ENCODE data around the gene APP.

Gene APP

DNA sequence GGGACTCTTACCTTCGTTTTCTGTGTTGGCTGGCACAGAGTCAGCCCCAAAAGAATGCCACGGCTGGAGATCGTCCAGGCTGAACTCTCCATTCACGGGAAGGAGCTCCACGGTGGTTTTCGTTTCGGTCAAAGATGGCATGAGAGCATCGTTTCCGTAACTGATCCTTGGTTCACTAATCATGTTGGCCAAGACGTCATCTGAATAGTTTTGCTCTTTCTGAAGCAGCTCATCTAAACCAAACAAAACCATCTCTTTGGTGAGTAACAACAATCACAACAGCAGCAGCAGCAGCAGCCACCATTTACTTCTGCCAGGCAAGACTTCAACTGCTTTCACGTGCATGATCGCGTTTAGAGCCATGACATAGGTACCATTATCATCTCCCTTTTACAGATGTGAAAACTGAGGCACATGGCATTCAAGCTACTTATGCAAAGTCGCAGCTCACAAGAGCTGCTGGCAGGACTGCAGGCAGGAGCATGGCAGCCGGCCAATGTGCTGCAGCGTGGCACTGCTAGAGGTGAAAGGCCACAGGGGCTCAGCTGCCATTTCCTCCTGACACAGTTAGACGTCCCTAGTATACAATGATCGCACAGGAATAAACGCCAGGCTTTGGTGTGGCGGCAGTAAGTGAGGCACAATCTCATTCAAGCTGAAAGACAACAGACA lies 258.7 kb downstream of the APP start:
- DNase-seq (ENCODE audit: low spot score), result no peak
- no peak for TF ChIP-seq CTCF (conservative IDR thresholded peaks at IDR 0.05; ENCODE audit: low read depth)
- ChIA-PET CTCF (interaction anchor here (0.6 kb wide), 1 partner anchor 170 kb away, joined by 4 read pairs; no protein-coding TSS in a partner anchor), POLR2A (ENCODE audit: low non-redundant PET) (no interaction called here)
- H3K27ac ChIP-seq, result no peak overlapping the region

DNA sequence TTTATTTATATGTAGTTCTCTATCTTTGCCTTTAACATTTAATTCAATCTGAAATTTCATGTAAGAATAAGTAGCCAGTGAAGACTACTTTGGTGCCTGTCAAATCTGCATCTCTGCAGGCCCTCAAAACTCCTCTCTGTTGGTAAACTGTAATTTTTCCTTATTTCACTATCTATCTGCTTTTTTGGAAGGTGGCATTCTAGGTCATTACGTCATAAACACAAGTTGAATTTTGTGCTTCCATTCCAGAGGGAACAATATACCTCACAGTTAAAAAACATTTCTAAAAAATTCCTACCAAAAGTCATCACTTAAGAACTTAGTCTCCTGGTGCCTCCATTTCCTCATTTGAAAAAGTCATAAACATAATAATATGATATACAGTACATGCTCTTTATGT lies 259.8 kb downstream of the APP start:
- TF ChIP-seq CTCF (conservative IDR thresholded peaks at IDR 0.05; ENCODE audit: low read depth), result no peak
- DNase-seq (ENCODE audit: low spot score), result no peak
- no peak overlapping the region for H3K27ac ChIP-seq
- CTCF ChIA-PET, result no interaction called here
- POLR2A ChIA-PET (ENCODE audit: low non-redundant PET), result no interaction called here

DNA sequence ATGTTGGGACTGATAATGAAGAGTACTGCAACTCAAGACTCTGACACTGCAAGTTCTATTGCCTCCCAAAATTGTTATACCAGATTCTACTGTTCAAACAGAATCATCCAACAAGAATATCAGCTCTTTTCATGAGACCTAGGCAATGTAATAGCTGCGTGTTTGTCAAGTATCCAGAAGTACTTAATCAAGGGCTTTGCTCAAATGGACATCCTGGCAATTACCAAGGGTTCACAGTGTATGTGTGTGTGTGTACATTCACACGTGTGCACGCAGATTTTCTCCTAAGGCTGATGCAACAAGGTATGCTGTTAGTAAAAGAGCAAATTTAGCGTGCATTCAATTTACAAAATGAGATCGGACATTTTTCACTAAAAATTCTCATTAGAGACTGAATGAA lies 261.2 kb downstream of the APP start:
- ChIA-PET CTCF (no interaction called here), POLR2A (ENCODE audit: low non-redundant PET) (no interaction called here)
- no peak overlapping the region for H3K27ac ChIP-seq
- DNase-seq (ENCODE audit: low spot score), result no peak
- no peak for TF ChIP-seq CTCF (conservative IDR thresholded peaks at IDR 0.05; ENCODE audit: low read depth)

GRCh38 chr21:25908495-25908894 lies 262.1 kb downstream of the APP start:
- ChIA-PET CTCF (no interaction called here), POLR2A (ENCODE audit: low non-redundant PET) (no interaction called here)
- no peak for TF ChIP-seq CTCF (conservative IDR thresholded peaks at IDR 0.05; ENCODE audit: low read depth)
- H3K27ac ChIP-seq, result no peak overlapping the region
- no peak for DNase-seq (ENCODE audit: low spot score)

GRCh38 chr21:25907573-25908275 lies 262.8 kb downstream of the APP start:
- TF ChIP-seq CTCF (conservative IDR thresholded peaks at IDR 0.05; ENCODE audit: low read depth), result no peak
- POLR2A ChIA-PET (ENCODE audit: low non-redundant PET), result no interaction called here
- no peak for DNase-seq (ENCODE audit: low spot score)
- CTCF ChIA-PET, result interaction anchor here (0.6 kb wide), 1 partner anchor 928 kb away, joined by 3 read pairs; no protein-coding TSS in a partner anchor
- no peak overlapping the region for H3K27ac ChIP-seq

- ChIA-PET POLR2A (ENCODE audit: low non-redundant PET) (no interaction called here), CTCF (interaction anchor here (0.5 kb wide), 1 partner anchor 106 kb away, joined by 4 read pairs; no protein-coding TSS in a partner anchor)
- TF ChIP-seq CTCF (conservative IDR thresholded peaks at IDR 0.05; ENCODE audit: low read depth), result no peak
- no peak for DNase-seq (ENCODE audit: low spot score)
- H3K27ac ChIP-seq, result no peak overlapping the region
These were observed 264.0 kb downstream of the APP start for GRCh38 chr21:25906587-25906986.
